HK-2 (cell line): ENCODE results near the gene FSTL4.

Experiments
- DNase-seq: peaks from one replicate; pipeline ENCODE4 v3.0.0-alpha.2; 2018; ENCODE audit not compliant: unreplicated experiment

FSTL4 gene

DNA sequence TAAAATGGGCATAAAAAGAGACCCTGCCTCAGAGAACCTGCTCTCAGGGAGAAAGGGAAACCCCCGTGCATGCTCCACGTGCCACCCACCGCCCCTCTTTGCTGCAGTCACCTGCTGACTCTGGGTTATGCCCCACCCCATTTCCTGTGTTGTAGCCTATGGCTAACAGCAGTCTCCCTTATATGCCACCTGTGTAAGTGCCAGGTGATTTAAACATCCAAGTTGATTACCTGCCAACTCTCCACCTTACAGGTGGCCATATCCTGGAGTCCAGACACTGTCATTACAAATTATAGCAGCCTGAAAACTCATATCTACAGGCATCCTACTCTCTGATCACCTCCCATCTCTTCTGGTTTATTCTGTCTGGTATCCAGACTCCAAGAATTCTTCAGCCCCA lies 318.0 kb downstream of the FSTL4 start:
- DNase-seq: no peak

DNA sequence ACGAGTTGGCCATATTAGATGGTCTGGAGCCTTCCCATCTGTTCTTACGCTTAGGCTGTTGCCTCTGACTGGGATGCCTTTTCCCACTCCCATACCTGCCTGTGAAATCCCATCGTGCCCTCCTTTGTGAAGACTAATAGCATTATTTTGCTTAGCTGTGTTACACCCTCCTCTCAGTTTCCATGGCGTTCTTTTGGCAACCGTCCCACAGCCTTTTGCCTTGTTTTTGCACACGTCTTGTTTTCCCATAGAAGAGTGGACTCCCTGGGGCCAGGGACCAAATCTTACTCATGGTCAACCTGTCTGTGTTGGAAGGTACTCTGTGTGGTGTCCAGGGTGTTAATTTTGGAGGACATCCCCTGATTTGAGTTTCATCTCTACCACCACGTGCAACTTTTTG lies 318.4 kb downstream of the FSTL4 start:
- DNase-seq: no peak

DNA sequence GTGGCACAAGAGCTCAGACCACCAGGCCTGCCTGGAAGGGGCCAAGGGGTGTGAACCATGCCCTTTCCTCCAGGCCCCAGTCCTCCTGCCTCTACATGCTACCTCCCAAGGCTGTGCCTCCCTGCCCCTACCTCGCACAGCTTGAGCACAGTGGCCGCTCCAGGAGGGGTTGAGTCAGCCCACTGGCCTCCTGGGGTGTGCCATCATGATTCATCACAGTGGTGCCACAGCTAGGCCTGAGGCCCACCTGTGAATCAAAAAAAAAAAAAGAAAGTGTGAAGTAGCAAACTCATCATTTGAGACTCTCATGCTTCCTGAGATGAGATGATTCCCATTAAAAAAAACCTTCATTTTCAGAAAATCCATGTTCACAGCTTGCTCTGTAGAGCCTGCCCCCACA lies 320.0 kb downstream of the FSTL4 start:
- peak; percentile 35 for DNase-seq

DNA sequence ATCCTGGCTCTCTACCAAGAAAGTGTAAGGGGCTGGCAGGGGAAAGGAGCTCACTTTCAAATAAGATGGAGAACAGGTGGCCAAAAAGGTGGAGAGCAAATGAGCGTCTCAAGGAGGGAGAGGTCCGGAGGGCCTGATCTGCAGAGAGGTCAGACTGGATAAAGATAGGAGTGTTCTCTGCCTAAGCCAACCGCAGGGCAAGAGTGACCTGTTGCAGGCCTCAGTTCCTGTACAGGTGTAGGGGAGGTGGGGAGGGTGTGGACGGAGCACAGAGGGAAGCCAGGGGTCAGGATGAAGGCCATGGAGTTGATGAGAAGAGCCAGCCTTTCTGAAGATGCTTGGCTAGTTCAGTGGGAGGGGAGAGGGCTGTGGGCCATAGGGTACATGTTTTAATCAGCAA lies 320.8 kb downstream of the FSTL4 start:
- DNase-seq: no peak

DNA sequence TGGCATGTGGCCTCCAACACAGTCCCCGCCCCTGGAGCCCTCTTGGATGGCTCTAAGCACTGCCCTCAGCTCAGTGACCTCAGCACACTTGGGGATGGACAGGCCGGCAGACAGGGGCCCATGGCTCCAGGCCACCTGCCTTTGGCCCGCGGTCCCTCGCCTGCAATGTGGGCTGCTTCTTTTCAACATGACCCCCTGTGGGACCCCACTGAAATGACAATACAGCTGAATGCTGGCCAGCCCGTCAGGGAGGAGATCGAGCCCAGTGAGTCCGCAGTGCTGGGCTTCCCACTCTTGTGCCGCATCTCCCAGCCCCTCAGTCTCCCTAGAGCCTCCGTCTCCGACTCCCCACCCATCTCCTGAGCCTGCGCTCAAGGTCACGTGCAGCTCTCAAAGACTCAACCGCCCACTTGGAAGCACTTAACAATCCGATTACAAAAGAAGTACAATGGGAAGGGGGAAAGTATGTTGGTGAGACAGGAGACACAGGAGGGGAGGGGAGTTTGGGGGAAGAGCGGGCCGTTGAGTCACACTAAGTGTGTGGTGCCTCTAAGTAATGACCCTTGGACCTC lies 321.6 kb downstream of the FSTL4 start:
- DNase-seq: no peak

DNA sequence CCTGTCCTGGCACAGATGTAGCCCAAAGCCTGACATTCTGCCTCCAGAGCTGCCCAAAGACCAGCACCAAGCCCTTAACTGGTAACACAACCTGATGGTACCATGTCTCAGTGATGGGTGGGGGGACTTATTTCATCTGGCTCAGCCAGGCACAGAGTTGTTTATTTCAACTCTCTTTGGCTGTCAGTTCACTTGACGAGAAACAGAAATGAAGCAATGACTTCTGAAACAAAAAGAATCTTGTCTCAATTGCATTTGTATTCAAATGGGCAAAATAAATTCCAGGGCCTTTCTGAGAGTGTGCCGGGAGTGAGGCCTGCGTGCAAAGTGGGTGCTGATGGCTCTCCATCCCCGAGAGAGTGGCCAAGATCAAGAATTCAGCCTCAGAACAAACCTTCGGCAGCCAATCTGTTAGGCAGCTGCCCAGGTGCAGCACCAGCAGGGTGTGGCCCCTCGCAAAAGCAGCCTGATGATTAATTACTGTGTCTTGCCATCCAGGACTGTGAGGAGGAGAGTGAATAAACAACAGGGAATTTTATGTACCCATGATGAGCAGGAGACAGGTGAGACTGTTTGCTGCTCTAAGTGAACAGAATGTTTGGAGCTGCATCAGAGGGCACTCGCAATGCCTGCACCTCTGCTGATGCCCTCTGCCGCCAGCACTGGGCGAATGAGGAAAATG lies 322.5 kb downstream of the FSTL4 start:
- DNase-seq: no peak

DNA sequence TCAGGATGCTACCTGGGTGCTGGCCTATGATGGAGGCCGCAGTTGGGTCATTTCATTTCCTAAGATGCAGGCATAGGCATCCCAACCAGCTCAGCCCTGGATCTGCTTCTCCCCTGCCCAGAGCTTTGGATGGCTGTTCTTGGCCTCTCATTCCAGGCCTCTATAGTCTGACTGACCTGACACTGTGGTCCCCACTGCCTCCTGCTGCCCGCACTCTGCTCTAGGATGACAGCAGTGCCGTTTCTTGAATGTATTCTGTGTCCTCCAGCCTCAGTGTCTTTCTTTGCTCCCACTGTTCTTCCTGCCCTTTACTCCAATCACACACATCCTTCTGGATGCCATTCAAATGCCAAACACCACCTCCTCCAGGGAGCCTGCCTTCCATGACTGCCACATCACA lies 324.8 kb downstream of the FSTL4 start:
- peak; percentile 20 for DNase-seq

DNA sequence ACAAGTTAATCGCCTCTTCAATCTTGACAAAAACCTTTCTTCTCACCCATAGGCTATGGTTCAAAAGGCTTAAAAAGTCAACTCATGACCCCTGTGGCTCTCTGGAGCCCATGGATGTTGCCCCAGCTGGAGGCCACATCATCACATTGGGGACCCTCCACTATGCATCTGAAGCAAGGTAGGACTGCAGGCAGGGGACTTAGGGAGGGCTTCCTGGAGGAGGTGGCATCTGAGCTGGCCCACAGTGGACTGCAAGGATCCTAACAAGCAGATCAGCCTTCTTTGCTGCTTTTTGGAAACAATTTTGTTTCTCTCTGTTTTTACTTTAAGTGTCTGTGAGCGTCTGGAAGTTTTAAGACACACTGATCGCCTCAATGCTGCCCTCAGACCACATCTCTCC lies 325.9 kb downstream of the FSTL4 start:
- DNase-seq: no peak

DNA sequence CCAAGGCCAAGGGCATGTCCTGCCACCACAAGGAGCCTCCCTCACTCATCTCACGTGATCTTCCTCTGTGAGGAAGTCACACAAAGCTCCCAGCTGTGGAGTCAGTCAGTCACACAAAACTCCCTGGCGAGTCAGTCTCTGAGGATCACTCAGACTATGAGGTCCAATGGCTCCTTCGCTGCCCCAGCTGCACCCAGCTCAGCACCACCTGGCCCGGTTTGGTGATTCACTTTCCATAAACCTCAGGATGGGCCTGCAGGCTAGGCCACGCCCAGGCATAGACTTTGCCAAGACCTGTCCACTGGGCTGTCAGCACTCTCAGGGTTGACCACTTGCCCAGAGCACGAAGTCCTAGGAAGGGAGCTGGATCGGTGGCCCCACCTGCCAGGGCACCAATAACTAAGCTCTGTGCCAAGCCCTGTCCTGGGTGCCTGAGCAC lies 326.7 kb downstream of the FSTL4 start:
- peak; percentile 4 for DNase-seq

DNA sequence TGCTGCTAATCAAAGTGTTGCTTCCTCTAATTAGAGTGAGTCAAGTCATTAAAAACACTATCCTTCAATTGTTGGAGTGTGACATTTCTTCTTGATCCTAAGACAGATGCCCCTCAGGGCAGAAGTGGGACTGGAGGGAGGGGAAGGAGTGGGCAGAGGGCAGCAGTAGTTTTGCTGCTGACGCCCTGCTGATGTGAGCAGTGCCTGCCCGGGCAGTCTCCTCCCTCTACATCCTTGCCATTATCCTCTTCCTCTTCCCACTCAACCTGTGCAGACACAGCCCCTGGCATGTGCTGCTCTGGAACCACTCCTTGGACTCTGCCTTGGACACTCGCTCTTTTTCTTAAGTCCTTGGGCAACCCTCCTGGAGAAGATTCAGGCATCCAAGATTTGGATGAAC lies 328.0 kb downstream of the FSTL4 start:
- DNase-seq: no peak

DNA sequence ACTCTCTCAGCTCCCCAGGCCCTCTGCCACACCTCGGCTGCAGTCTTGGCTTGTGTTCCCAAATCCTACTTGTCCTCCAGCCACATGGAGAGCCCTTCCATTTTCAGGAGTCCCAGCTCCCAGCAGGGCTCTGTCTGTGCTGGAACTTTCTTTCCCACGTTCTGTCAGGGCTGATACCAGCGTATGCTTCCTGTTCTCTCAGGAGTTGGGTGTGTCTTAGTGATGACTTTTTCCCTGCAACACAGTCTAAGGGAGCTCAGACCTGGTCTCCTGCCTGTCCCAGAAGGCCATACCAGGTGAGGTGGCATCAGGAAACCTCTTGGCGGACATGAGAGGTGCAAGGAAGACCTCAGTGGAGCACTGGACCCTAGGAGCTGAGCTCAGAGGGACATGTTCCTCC lies 334.0 kb downstream of the FSTL4 start:
- no peak for DNase-seq

DNA sequence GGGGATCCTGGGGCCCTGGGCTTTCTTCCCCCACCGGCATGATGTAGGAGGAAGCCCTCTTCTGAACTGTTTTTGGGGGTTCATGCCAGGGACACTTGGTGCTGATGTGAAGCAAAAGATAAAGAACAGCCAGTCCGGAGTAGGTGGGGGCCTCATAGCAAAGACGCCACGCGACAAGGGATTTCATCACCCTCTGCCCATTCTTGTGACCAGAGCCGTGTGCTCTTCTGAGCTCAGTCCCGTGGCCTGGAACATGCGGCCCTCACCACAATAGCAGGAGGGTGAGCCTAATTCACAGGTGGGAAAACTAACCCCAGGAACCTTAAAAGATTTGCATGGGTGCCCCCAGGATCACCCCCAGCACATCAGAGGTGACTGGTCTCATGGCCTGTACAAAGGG lies 334.6 kb downstream of the FSTL4 start:
- no peak for DNase-seq

DNA sequence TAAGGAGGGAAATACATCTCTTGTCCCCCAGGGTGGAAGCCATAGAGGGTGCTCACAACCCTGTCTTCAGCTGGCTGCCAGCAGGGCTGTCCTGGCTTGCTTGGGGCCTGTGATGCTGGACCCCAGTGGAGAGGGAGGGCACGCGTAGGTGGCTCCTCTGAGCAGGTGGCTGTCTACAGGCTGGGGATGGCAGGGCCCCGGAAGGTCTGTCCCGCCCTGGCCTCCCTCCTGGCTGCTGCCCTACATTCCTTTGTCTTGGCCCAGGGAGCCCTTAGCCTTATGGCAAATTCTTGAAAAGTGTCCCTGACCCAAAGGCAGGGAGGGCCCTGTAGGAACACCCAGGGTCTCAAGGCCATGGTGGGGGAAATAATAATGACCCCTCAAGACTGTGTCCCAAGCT lies 336.2 kb downstream of the FSTL4 start:
- DNase-seq: no peak

DNA sequence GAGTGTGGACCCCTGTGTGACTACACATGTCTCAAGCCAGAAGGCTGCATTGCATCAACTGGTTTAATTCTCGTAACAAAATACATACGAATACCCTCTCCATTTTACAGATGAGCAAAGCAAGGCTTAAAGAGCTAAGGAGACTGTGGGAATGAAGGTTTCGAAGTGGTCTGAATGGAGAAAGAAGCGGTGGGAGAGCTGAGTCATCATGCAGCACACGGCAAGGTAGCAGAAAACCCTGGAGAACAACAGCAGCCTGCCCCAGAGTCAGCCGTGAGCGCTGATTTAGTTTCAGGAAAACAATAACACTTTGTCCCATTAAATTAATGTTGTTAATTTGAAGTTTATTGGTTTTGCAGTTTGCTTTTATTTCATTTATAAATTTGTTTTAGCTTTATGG lies 336.7 kb downstream of the FSTL4 start:
- DNase-seq: no peak

DNA sequence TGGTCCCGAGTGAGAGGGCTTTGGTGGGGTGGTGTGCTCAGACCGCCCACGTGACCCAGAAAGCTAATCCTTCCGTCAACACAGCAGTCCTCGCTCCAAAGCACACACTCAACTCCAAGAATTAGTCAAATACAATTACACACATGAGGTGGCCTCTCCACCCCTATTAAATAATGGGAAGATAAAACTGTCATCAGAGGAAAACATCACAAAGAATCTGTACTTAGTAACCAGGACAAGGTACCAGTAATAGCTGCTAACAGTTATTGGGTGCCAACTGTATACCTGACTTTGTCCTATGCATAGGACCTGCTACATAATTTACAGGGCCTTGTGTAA lies 337.8 kb downstream of the FSTL4 start:
- DNase-seq: no peak

DNA sequence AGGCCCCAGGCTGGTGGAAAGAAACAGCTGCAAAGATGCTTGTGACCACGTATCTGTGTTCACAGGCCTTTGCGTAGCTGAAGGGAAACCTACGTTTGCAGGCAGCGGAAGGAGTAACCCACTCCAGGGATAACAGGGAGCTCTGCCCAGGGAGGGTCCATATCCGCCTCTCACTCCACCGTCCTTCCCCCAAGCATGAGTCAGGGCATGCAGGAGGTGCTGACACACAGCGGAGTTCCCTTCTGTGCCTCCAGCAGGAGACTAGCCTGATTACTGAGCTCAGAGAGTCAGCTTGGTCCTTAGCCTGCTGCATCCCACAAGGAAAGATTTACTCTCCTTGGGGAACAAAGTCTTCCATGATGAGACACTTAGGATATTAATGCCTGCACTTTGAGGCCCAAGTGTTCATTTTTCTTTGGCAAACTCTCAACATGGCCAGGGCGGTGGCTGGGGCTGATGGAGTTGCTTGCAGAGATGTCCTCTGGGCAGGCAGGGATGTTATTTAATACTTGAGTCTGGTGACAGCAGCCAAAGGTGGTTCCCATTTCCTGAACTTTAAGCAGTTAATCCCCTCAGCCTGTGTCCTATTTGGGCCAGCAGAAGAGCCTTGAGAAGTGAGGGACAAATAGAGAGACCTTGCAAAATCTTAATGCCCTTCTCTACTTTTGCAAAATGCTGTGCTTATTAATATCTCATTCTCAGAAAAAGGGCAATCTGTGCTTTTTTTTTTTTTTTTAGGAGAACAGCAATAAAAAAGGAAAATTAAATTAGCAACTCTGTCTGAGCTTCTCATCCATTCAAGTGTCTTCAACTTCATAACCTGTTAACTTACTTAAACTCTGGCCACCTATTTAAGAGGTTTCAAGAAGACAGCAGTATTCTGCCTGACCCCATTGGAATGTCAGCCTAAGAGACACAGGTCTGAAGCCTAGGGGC lies 338.4 kb downstream of the FSTL4 start:
- DNase-seq: no peak

DNA sequence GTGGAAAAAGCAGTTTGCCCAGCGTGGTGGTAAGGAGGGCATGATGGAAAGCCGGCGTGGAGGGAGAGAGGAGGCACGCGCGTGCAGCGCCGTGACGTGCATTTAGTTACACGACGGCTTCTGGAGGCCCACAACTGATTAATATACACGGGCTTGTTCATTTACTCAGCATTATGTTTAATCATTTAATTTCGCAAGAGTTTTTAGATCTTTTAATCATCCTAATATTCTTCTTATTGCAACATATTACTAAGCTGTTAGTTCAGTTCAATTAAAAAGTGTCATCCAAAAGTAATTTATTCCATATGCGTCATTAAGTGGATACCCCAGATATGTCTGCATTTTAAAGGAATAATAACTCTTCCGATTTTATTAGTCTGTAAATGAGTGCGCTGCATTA lies 340.0 kb downstream of the FSTL4 start:
- no peak for DNase-seq

DNA sequence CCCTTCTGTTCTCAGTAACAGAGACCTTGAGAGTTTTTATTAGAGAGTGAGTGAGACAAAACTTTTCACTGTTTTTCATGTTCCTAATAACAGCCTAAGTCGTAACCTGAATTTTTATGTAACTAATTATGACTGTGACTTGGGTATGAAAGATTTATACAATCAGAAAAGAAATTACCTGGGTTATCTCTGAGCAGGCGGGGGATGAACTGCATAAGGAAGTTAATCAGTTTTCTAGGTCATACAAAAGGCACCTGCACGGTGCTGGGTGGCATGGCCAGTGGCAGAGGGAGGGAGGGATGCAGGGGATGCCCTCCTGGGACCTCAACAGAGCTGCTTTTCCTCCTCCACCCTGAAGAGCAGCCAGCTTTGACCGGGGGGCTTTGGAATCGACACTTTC lies 340.7 kb downstream of the FSTL4 start:
- no peak for DNase-seq

DNA sequence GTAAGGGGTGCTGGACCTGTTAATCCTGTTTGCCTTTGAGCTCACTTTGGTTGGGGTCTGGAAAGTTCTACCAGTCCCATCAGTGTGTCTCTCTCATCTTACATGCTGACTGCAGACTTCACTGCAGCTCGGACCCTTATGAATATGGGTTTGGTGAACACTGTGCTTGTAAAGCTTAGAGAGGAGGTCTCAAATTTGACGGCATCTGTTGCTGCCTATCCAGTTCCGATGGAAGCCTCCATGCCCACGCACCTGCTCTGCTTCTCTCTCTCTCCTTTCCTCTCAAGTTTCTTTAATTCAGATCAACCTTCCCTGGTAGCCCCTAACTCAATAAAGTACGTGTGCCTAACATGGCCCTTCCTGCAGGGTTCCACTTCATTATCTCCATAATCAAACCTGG lies 342.6 kb downstream of the FSTL4 start:
- no peak for DNase-seq

DNA sequence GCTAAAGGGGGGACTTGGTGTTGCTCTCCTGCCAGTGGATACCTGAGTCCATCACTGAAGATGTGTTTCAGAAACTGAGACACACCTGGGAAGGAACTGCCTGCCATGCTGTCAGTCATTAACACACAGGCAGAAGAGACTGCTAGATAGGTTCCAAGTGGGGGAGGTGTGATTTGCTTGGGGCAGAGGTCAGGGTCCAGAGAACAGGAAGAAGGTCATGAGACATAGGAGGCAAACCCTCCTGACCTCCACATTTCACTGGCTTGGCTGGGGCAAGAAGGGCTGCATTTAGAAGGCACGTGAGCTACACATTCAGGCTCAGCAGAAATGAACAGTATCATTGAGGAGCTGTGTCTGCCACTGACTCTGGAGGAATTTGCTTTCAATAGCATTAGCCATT lies 344.7 kb downstream of the FSTL4 start:
- no peak for DNase-seq

DNA sequence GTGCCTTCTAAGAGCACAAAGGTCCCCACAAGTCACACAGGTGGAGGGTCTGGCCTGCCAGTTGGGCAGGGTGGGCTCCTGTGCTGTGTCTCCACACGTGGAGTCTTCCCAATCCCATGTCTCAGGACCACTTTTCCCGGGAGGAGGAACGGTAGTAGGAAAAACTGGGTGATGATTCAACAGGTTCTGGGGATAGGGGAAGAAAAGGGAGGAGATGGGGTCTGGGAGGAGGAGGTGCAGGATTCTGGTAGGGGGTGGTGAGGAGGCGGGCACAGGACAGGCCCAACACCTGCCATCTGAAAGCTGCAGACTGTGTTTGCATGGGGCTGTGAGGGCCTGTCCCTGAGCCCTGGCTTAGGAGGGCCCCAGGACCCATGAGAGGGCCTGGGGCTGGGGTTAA lies 345.4 kb downstream of the FSTL4 start:
- DNase-seq: no peak

DNA sequence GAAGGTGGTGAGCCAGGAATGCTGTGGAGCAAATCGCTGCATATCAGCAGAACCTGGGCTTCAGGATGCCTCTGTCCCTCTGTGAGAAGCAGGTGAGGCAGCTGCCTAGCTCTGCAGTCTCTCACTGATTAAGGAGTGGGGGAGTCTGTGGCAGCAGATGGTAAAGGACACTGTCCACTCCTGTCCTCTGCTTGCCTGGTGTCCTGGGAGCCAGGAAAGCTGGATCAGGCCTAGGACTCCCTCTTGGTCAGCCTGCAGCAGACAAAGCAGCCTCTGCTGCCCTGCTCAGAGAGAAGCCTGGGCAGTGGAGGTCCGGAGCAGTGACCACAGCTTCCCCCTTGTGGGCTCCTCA lies 345.8 kb downstream of the FSTL4 start:
- no peak for DNase-seq
